Measurements from ENCODE around the gene RPGRIP1L.
"Not testable (repeated sequence)": the region's sequence is repeated elsewhere in the genome, so short reads cannot be mapped to it uniquely, and the experiment has no call there.

The RPGRIP1L gene

DNA sequence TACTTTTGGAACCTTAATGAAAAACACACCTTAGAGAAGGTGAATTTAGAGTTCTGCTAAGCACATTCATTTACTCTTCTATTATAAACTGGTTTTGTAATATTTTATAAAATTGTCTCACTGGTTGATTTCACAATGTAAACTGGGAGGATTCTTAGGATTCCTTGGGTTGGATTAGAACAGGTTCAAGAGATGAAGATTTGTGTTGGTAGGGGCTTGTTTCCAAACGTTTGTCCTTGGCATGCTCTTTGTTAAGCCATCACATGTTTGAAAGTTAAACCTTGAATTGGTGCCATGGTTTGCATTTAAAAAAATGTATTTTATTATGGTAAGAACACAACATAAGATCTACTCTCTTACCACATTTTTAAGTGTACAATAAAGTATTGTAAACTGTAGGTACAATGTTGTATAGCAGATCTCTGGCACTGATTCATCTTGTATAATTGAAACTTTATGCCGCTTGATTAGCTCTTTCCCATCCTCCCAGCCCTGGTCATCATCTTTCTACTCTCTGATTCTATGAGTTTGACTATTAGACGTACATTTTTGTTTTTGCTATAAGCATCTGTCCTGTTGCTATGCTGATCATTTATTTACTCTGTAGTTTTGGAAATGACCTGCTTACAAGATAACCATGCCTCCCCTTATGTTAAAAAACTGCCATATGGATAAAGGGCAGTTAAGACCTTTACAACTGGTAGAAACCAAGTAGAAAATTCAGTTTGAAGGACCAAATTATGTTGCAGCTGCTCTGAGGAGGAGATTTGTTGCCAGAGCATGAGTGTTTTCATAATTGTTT lies 9.9 kb upstream of the RPGRIP1L start:
- no peak overlapping the region for H2AFZ ChIP-seq (ENCODE audit: low read length, unreplicated experiment)
- peaks cover 3% of the 10 kb centered on the region; the same call in 1 of the 2 replicates for H3K36me3 ChIP-seq (ENCODE audit: insufficient read depth, low read length)
- peaks cover 83% of the 10 kb centered on the region for H3K79me2 ChIP-seq (ENCODE audit: control insufficient read depth, insufficient read depth, low read length, unreplicated experiment)
- H3K27ac ChIP-seq (ENCODE audit: low read depth, low read length), result no peak overlapping the region
- no peaks in the 10 kb centered on the region for H3K27me3 ChIP-seq (ENCODE audit: insufficient read depth, low read length)
- H3K4me1 ChIP-seq (ENCODE audit: control insufficient read depth, insufficient read depth, low read length, unreplicated experiment), result peaks cover 18% of the 10 kb centered on the region
- no peak overlapping the region for H3K4me3 ChIP-seq (ENCODE audit: low read depth, low read length)

DNA sequence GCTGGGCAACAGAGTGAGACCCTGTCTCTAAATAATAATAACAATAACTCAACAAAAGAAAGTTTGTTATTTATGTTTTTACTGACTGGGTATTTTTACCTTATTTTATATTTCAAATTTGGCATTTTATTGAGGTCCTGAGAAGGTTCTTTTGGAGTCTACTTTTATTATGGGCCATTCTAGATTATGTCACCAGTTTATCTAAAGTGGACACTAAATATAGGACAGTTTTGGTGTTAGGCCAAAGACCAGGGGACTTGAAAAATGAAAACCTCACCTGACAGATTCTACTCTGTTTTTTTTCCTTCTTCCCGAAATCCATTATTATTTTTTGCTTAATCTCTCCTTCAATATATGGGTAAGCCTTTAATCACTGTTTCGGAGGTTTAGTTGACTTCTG lies 8.4 kb upstream of the RPGRIP1L start:
- Histone ChIP-seq H3K79me2 (ENCODE audit: control insufficient read depth, insufficient read depth, low read length, unreplicated experiment) (peaks cover 88% of the 10 kb centered on the region), H3K27ac (ENCODE audit: low read depth, low read length) (no peak overlapping the region)

DNA sequence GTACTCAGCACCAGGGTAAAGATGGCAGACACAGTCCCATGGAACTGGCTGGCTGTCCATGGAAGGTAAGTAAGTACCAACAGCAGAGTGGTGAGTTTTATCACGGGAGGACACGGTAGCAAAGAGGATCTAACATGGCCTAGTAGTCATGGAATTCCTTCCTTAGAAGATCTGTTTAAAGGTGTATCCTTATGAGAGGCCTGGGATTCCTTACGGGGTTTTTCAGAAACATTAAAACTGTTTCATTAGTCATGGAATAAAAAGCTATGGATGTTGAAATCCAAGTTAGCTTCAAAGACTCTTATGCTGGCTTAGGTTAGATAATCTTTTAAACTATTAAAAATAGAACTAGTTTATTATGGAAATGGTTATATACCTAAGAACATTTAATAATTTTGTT lies 7.7 kb upstream of the RPGRIP1L start:
- Histone ChIP-seq H3K4me1 (ENCODE audit: control insufficient read depth, insufficient read depth, low read length, unreplicated experiment) (peaks cover 19% of the 10 kb centered on the region), H3K36me3 (ENCODE audit: insufficient read depth, low read length) (peaks cover 14% of the 10 kb centered on the region), H3K27ac (ENCODE audit: low read depth, low read length) (no peak overlapping the region), H3K79me2 (ENCODE audit: control insufficient read depth, insufficient read depth, low read length, unreplicated experiment) (peaks cover 92% of the 10 kb centered on the region), H2AFZ (ENCODE audit: low read length, unreplicated experiment) (no peak overlapping the region), H3K27me3 (ENCODE audit: insufficient read depth, low read length) (no peaks in the 10 kb centered on the region), H3K4me3 (ENCODE audit: low read depth, low read length) (no peak overlapping the region)

More for the DNA sequence above, 8.4 kb upstream of the RPGRIP1L start:
- H3K4me1 ChIP-seq (ENCODE audit: control insufficient read depth, insufficient read depth, low read length, unreplicated experiment), result peaks cover 19% of the 10 kb centered on the region
- no peaks in the 10 kb centered on the region for H3K27me3 ChIP-seq (ENCODE audit: insufficient read depth, low read length)
- H3K36me3 ChIP-seq (ENCODE audit: insufficient read depth, low read length), result peaks cover 8% of the 10 kb centered on the region
- H3K4me3 ChIP-seq (ENCODE audit: low read depth, low read length), result no peak overlapping the region
- no peak overlapping the region for H2AFZ ChIP-seq (ENCODE audit: low read length, unreplicated experiment)

- H3K36me3 ChIP-seq (ENCODE audit: insufficient read depth, low read length), result peaks cover 14% of the 10 kb centered on the region
- H3K4me3 ChIP-seq (ENCODE audit: low read depth, low read length), result no peak overlapping the region
- H3K4me1 ChIP-seq (ENCODE audit: control insufficient read depth, insufficient read depth, low read length, unreplicated experiment), result peaks cover 21% of the 10 kb centered on the region
- peaks cover 86% of the 10 kb centered on the region for H3K79me2 ChIP-seq (ENCODE audit: control insufficient read depth, insufficient read depth, low read length, unreplicated experiment)
- H2AFZ ChIP-seq (ENCODE audit: low read length, unreplicated experiment), result no peak overlapping the region
- no peaks in the 10 kb centered on the region for H3K27me3 ChIP-seq (ENCODE audit: insufficient read depth, low read length)
- H3K27ac ChIP-seq (ENCODE audit: low read depth, low read length), result no peak overlapping the region
Measured at GRCh38 chr16:53708490-53708889, 4.8 kb upstream of the RPGRIP1L start.

GRCh38 chr16:53707671-53708070 lies 4.0 kb upstream of the RPGRIP1L start:
- peaks cover 14% of the 10 kb centered on the region for H3K36me3 ChIP-seq (ENCODE audit: insufficient read depth, low read length)
- peaks cover 21% of the 10 kb centered on the region for H3K4me1 ChIP-seq (ENCODE audit: control insufficient read depth, insufficient read depth, low read length, unreplicated experiment)
- no peaks in the 10 kb centered on the region for H3K27me3 ChIP-seq (ENCODE audit: insufficient read depth, low read length)
- H3K79me2 ChIP-seq (ENCODE audit: control insufficient read depth, insufficient read depth, low read length, unreplicated experiment), result peaks cover 78% of the 10 kb centered on the region
- no peak overlapping the region for H2AFZ ChIP-seq (ENCODE audit: low read length, unreplicated experiment)
- no peak overlapping the region for H3K27ac ChIP-seq (ENCODE audit: low read depth, low read length)
- H3K4me3 ChIP-seq (ENCODE audit: low read depth, low read length), result no peak overlapping the region

- peak overlapping the region; percentile 47 for H3K27ac ChIP-seq (ENCODE audit: low read depth, low read length)
- peaks cover 56% of the 10 kb centered on the region for H3K79me2 ChIP-seq (ENCODE audit: control insufficient read depth, insufficient read depth, low read length, unreplicated experiment)
- H3K36me3 ChIP-seq (ENCODE audit: insufficient read depth, low read length), result peaks cover 20% of the 10 kb centered on the region
- peak overlapping the region; percentile 98 for H3K4me3 ChIP-seq (ENCODE audit: low read depth, low read length)
- peak overlapping the region; percentile 97 for H2AFZ ChIP-seq (ENCODE audit: low read length, unreplicated experiment)
- H3K4me1 ChIP-seq (ENCODE audit: control insufficient read depth, insufficient read depth, low read length, unreplicated experiment), result peaks cover 21% of the 10 kb centered on the region
- no peaks in the 10 kb centered on the region for H3K27me3 ChIP-seq (ENCODE audit: insufficient read depth, low read length)
Measured at GRCh38 chr16:53704445-53704813, 770 bp upstream of the RPGRIP1L start.

DNA sequence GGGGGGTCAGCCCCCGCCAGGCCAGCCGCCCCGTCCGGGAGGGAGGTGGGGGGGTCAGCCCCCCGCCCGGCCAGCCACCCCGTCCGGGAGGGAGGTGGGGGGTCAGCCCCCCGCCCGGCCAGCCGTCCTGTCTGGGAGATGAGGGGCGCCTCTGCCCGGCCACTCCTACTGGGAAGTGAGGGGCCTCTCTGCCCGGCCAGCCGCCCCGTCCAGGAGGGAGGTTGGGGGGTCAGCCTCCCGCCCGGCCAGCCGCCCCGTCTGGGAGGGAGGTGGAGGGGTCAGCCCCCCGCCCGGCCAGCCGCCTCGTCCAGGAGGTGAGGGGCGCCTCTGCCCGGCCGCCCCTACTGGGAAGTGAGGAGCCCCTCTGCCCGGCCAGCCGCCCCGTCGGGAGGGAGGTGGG lies 5.4 kb downstream of the RPGRIP1L start:
- not testable (repeated sequence) for H2AFZ ChIP-seq (ENCODE audit: low read length, unreplicated experiment); H3K27me3 ChIP-seq (ENCODE audit: insufficient read depth, low read length); H3K4me1 ChIP-seq (ENCODE audit: control insufficient read depth, insufficient read depth, low read length, unreplicated experiment); H3K27ac ChIP-seq (ENCODE audit: low read depth, low read length); H3K79me2 ChIP-seq (ENCODE audit: control insufficient read depth, insufficient read depth, low read length, unreplicated experiment); H3K4me3 ChIP-seq (ENCODE audit: low read depth, low read length)
- H3K36me3 ChIP-seq (ENCODE audit: insufficient read depth, low read length), result peaks cover 23% of the 10 kb centered on the region

DNA sequence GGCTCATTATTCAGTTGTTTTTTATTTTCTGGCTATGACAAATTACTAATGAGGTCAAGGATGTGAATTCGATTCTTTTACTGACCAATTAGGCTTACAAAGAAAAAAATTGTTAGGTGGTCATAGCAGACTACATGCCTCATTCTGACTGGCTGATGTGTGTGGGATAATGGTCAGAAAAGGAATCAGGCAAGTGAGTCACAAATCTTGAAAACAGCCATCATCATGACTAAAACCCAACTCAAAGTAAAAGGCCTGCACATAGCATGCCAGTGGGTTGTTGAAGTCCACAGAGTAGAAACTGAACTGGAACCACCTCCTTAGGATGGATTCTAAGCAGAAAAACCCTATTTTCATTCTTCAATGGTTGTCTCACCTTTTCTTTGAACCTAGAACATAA lies 8.6 kb downstream of the RPGRIP1L start:
- H2AFZ ChIP-seq (ENCODE audit: low read length, unreplicated experiment), result no peak overlapping the region
- H3K27ac ChIP-seq (ENCODE audit: low read depth, low read length), result peak overlapping the region; percentile 67
- H3K4me1 ChIP-seq (ENCODE audit: control insufficient read depth, insufficient read depth, low read length, unreplicated experiment), result peaks cover 4% of the 10 kb centered on the region
- no peaks in the 10 kb centered on the region for H3K27me3 ChIP-seq (ENCODE audit: insufficient read depth, low read length)
- peaks cover 33% of the 10 kb centered on the region for H3K36me3 ChIP-seq (ENCODE audit: insufficient read depth, low read length)
- H3K79me2 ChIP-seq (ENCODE audit: control insufficient read depth, insufficient read depth, low read length, unreplicated experiment), result no peaks in the 10 kb centered on the region
- H3K4me3 ChIP-seq (ENCODE audit: low read depth, low read length), result no peak overlapping the region

DNA sequence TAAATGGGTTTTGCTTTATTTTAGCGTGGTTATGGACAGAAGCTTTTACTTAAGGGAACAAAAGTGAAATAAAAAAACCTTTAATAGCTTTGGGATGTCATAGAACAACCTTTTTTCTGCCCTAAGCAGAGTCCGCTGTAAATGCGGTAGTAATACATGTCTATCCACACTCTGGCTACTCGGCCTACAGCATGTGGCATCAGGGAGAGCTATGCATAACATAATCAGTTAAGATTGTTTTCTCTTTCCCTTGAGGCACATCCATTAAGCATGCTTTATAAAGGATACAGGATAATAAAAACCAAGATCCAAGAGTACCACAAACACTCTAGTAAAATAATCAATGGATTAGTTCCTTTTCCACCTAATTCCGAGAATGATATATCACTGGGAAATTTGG lies 10.3 kb downstream of the RPGRIP1L start:
- Histone ChIP-seq H3K79me2 (ENCODE audit: control insufficient read depth, insufficient read depth, low read length, unreplicated experiment) (no peaks in the 10 kb centered on the region), H2AFZ (ENCODE audit: low read length, unreplicated experiment) (no peak overlapping the region), H3K27me3 (ENCODE audit: insufficient read depth, low read length) (no peaks in the 10 kb centered on the region), H3K4me1 (ENCODE audit: control insufficient read depth, insufficient read depth, low read length, unreplicated experiment) (peaks cover 4% of the 10 kb centered on the region), H3K4me3 (ENCODE audit: low read depth, low read length) (no peak overlapping the region), H3K27ac (ENCODE audit: low read depth, low read length) (no peak overlapping the region), H3K36me3 (ENCODE audit: insufficient read depth, low read length) (peaks cover 26% of the 10 kb centered on the region)

- Histone ChIP-seq H3K4me1 (ENCODE audit: control insufficient read depth, insufficient read depth, low read length, unreplicated experiment) (peaks cover 4% of the 10 kb centered on the region), H3K79me2 (ENCODE audit: control insufficient read depth, insufficient read depth, low read length, unreplicated experiment) (no peaks in the 10 kb centered on the region), H3K27me3 (ENCODE audit: insufficient read depth, low read length) (no peaks in the 10 kb centered on the region), H3K4me3 (ENCODE audit: low read depth, low read length) (no peak overlapping the region), H3K27ac (ENCODE audit: low read depth, low read length) (no peak overlapping the region), H2AFZ (ENCODE audit: low read length, unreplicated experiment) (no peak overlapping the region), H3K36me3 (ENCODE audit: insufficient read depth, low read length) (peaks cover 35% of the 10 kb centered on the region)
Measured at GRCh38 chr16:53692146-53692545, 11.5 kb downstream of the RPGRIP1L start.

DNA sequence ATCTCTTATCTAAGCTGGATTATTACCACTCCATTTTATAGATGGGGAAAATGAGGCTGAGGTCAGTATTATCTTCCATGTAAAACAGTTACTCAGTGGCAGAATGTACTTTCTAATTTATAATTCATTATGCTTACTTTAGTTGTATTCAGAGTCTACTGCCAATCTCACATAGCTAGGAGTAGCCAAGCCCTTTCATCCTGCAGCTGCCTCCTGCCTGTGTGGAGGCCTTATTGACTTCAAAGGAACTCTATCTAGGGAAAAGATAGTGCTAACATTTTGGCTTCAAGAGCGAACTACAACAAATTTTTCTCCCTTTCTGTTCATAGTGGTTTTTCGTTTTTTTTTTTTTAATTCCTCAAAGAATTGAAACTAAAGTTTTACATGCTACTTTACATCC lies 12.9 kb downstream of the RPGRIP1L start:
- Histone ChIP-seq H3K79me2 (ENCODE audit: control insufficient read depth, insufficient read depth, low read length, unreplicated experiment) (no peaks in the 10 kb centered on the region), H2AFZ (ENCODE audit: low read length, unreplicated experiment) (no peak overlapping the region), H3K4me3 (ENCODE audit: low read depth, low read length) (no peak overlapping the region), H3K27me3 (ENCODE audit: insufficient read depth, low read length) (no peaks in the 10 kb centered on the region), H3K4me1 (ENCODE audit: control insufficient read depth, insufficient read depth, low read length, unreplicated experiment) (peaks cover 4% of the 10 kb centered on the region), H3K36me3 (ENCODE audit: insufficient read depth, low read length) (peaks cover 36% of the 10 kb centered on the region), H3K27ac (ENCODE audit: low read depth, low read length) (no peak overlapping the region)
